PFSK-1 (cell line): ENCODE results near the gene CAD.

Experiments
- FOXP2 ChIP-seq: optimal IDR thresholded peaks from 2 replicates; pipeline ENCODE3; 2011; ENCODE audit warnings: borderline replicate concordance, control low read depth, inconsistent platforms; ENCODE audit not compliant: insufficient read depth; ENCODE audit errors: extremely low read length, extremely low read depth
- POLR2AphosphoS5 ChIP-seq: IDR thresholded peaks from 2 replicates; pipeline ENCODE4 v1.6.1; 2012; ENCODE audit warnings: low read depth, mild to moderate bottlenecking, control low read depth, low read length, moderate library complexity
- SIN3A ChIP-seq: IDR thresholded peaks from 2 replicates; pipeline ENCODE4 v1.6.1; 2012; ENCODE audit warnings: mild to moderate bottlenecking, low read length, moderate library complexity, borderline replicate concordance; ENCODE audit not compliant: insufficient read depth
- TAF1 ChIP-seq: IDR thresholded peaks from 2 replicates; pipeline ENCODE4 v1.6.1; 2012; ENCODE audit warnings: low read length, control low read depth, borderline replicate concordance; ENCODE audit not compliant: insufficient read depth
- TF ChIP-seq, protein P1 (sequence below), 2 experiments: IDR thresholded peaks; 2 replicates each; pipeline versions ENCODE4 v1.6.1 to v1.8.0; 2011 to 2012; ENCODE audit warnings: low read depth in 2 of 2, low read length in 2 of 2, control low read depth in 1 of 2, inconsistent platforms in 1 of 2, mild to moderate bottlenecking in 1 of 2, moderate library complexity in 1 of 2; ENCODE audit not compliant: insufficient read depth in 1 of 2

Gene CAD

DNA sequence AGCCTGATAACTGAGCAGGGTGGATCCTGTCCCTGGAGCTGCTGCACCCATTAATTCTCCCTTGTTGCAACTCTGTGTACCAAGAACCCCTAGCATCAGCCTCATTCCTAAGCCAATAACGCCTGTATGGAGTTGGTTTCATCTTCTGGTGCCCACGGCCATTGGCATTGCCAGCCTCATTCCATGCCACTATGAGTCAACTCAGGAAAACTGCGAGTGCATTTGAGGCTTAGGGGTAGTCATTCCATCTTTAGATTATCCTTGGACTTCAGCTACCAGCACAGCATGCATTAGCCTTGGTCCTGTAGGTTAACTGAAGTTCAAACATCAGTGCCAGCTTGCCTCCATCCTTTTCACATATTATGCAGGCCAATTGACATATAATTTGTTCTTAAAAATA is 63.7 kb downstream of the CAD start:
- no peak for TF ChIP-seq POLR2AphosphoS5
- no peak for TF ChIP-seq TAF1
- no peak for TF ChIP-seq FOXP2
- no peak for TF ChIP-seq SIN3A
- TF ChIP-seq, protein P1, sequence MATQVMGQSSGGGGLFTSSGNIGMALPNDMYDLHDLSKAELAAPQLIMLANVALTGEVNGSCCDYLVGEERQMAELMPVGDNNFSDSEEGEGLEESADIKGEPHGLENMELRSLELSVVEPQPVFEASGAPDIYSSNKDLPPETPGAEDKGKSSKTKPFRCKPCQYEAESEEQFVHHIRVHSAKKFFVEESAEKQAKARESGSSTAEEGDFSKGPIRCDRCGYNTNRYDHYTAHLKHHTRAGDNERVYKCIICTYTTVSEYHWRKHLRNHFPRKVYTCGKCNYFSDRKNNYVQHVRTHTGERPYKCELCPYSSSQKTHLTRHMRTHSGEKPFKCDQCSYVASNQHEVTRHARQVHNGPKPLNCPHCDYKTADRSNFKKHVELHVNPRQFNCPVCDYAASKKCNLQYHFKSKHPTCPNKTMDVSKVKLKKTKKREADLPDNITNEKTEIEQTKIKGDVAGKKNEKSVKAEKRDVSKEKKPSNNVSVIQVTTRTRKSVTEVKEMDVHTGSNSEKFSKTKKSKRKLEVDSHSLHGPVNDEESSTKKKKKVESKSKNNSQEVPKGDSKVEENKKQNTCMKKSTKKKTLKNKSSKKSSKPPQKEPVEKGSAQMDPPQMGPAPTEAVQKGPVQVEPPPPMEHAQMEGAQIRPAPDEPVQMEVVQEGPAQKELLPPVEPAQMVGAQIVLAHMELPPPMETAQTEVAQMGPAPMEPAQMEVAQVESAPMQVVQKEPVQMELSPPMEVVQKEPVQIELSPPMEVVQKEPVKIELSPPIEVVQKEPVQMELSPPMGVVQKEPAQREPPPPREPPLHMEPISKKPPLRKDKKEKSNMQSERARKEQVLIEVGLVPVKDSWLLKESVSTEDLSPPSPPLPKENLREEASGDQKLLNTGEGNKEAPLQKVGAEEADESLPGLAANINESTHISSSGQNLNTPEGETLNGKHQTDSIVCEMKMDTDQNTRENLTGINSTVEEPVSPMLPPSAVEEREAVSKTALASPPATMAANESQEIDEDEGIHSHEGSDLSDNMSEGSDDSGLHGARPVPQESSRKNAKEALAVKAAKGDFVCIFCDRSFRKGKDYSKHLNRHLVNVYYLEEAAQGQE (IDR thresholded peaks at IDR 0.05; ENCODE audit: insufficient read depth in 1 of 2, low read depth in 2 of 2, low read length in 2 of 2): no peak

DNA sequence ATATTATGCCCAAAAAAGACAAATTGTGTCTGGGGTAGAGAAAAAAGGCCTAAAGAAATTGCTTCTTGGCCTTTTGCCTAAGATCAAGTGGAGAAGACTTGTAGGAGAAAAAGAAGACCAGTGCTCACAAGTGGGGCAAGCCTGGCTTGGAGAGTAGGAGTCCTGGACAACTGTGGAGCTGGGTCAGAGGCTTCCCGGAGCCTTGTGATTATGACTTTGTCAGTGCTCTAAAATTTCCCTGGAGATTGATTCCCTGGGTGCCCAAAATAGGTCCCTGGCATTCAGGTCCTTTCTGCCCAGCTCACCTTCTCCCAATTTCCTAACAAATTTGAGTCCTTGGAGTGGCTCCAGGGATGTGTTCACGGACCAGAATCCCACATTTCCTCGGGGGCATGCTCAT is 64.3 kb downstream of the CAD start:
- TF ChIP-seq, protein P1 (IDR thresholded peaks at IDR 0.05; ENCODE audit: insufficient read depth in 1 of 2, low read depth in 2 of 2, low read length in 2 of 2): no peak
- TF ChIP-seq FOXP2 (no peak), TAF1 (no peak), POLR2AphosphoS5 (no peak), SIN3A (no peak)

DNA sequence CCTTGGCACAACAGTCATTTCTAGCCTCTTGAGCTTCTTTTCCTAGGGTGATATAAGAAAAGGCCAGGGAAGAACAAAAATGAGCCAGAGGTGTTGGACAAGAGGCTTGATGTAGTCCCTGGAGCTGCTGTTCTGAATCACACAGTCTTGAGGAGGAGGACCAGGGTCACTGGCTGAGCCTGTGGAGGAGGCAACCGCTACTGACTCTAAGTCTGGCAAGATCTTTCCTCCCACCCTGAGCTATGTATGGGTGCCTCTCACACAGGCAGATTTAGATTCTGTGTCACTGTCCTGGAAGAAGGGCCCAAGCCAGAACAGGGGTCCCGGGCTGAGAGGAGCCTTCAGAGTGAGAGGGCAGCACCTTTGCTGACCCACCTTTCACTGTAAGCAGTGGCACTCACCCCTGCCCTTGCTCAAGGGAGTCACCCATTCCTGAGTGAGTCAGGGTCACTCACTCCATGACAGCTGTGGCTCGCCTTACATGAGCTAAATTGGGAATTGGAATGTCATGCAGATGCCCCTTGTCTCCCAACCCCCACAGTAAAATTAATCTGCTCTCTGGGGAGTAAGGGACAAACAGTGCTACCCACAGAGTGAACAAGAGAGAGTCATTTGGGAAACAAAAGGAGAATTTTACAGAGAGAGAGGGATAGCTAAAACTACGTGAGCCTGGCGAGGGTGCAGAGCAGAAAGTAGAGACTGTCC is 64.8 kb downstream of the CAD start, which contains the start of gene TRIM54:
Gene TRIM54, plus strand, starts transcription at position 575 of the 705 bp plus-strand sequence. CDS start 303 bp downstream, outside the sequence.
- TF ChIP-seq, protein P1 (IDR thresholded peaks at IDR 0.05; ENCODE audit: insufficient read depth in 1 of 2, low read depth in 2 of 2, low read length in 2 of 2): no peak
- no peak for TF ChIP-seq TAF1
- no peak for TF ChIP-seq SIN3A

DNA sequence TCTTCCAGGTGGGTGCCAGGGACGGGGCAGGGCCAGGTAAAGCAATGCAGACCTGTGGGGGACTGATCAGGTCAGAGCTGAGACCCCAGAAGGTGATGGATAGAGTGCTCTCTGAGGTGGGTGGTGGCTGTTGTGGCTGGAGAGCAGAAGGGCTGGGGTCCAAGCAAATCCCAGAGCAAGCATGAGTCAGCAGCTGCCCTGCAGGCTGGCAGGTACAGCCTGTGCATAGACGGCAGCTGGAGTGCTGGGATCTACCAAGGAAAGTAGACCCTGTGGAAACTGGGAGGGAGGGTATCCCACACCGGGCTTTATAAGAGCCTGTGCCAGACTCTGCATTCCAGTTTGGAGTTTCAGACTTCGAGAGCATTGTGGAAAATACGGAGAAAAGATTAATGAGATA is 65.7 kb downstream of the CAD start:
- TF ChIP-seq SIN3A: no peak
- TF ChIP-seq TAF1: no peak
- TF ChIP-seq FOXP2: no peak
- TF ChIP-seq, protein P1 (IDR thresholded peaks at IDR 0.05; ENCODE audit: insufficient read depth in 1 of 2, low read depth in 2 of 2, low read length in 2 of 2): no peak
- no peak for TF ChIP-seq POLR2AphosphoS5

DNA sequence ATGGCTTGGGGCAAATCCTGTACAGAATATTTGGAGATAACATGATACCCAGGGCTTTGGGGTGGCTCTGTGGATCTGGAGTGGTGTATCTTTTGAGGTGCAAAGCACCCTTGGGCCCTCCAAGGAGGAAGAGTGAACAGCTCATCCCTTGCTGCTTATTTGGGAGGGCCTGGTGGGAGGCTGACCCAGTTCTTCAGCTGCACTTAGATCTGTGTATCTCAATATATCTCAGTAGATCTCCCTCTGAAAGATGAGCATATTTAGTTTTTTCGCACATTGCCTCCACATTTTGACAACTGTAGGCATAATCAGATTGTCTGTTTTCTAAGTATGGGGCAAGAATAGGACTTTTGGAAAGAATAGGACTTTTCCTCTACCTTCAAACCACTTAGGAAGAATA is 67.8 kb downstream of the CAD start:
- no peak for TF ChIP-seq POLR2AphosphoS5
- TF ChIP-seq SIN3A: no peak
- TF ChIP-seq FOXP2: no peak
- no peak for TF ChIP-seq TAF1
- TF ChIP-seq, protein P1 (IDR thresholded peaks at IDR 0.05; ENCODE audit: insufficient read depth in 1 of 2, low read depth in 2 of 2, low read length in 2 of 2): no peak
